Neuronal stem cell (in vitro differentiated cells): ENCODE measurements around the gene COQ10A.
A peak's percentile ranks its signal among the peaks of the same experiment; 100 is the strongest.

Experiments
- DNase-seq: peaks from one replicate; pipeline ENCODE4 v3.0.0-alpha.2; 2013; ENCODE audit warnings: low spot score
- H2AFZ ChIP-seq: one replicate; pipeline ENCODE4 v1.6.1; 2013; ENCODE audit warnings: mild to moderate bottlenecking, low read length, inconsistent platforms
- H2AK5ac ChIP-seq: 2 replicates; pipeline ENCODE4 v1.6.1; 2013; ENCODE audit warnings: low read depth, mild to moderate bottlenecking, inconsistent platforms, low read length, moderate library complexity, mixed read lengths
- H2BK120ac ChIP-seq: 2 replicates; pipeline ENCODE4 v1.6.1; 2013; ENCODE audit warnings: low read depth, mild to moderate bottlenecking, inconsistent platforms, low read length, moderate library complexity, mixed read lengths
- H2BK12ac ChIP-seq: one replicate; pipeline ENCODE4 v1.6.1; 2013; ENCODE audit warnings: low read length, inconsistent platforms
- H2BK15ac ChIP-seq: 2 replicates; pipeline ENCODE4 v1.6.1; 2013; ENCODE audit warnings: mild to moderate bottlenecking, low read length, inconsistent platforms, mixed read lengths
- H2BK5ac ChIP-seq: one replicate; pipeline ENCODE4 v1.6.1; 2013; ENCODE audit warnings: inconsistent platforms, mild to moderate bottlenecking, low read length, moderate library complexity
- H3K14ac ChIP-seq: one replicate; pipeline ENCODE4 v1.6.1; 2013; ENCODE audit warnings: low read length, inconsistent platforms
- H3K18ac ChIP-seq: 2 replicates; pipeline ENCODE4 v1.6.1; 2013; ENCODE audit warnings: low read length, inconsistent platforms
- H3K23ac ChIP-seq: 2 replicates; pipeline ENCODE4 v1.6.1; 2013; ENCODE audit warnings: low read depth, mild to moderate bottlenecking, mixed read lengths, low read length, inconsistent platforms; ENCODE audit not compliant: poor library complexity
- H3K27ac ChIP-seq: replicated peaks from 3 replicates; pipeline ENCODE4 v1.5.1; 2013; ENCODE audit warnings: low read length, inconsistent platforms
- H3K27me3 ChIP-seq, 3 experiments: 2 replicates each; pipeline ENCODE4 v1.6.1; 2013; ENCODE audit warnings: low read length in 3 of 3, mild to moderate bottlenecking in 2 of 3, inconsistent platforms in 1 of 3, low read depth in 1 of 3, mixed read lengths in 1 of 3, moderate library complexity in 1 of 3; ENCODE audit not compliant: control insufficient read depth in 3 of 3, insufficient read depth in 3 of 3
- H3K36me3 ChIP-seq, 2 donors: replicated peaks in 1 of 2; 2 replicates each; pipeline ENCODE4 v1.6.1; 2013; ENCODE audit warnings: low read length in 2 of 2; ENCODE audit not compliant: control insufficient read depth in 2 of 2, insufficient read depth in 2 of 2
- H3K4ac ChIP-seq: 2 replicates; pipeline ENCODE4 v1.6.1; 2013; ENCODE audit warnings: inconsistent platforms, mild to moderate bottlenecking, low read length, moderate library complexity
- H3K4me1 ChIP-seq, 2 donors: 1 replicate in 1 of 2; 2 replicates in 1 of 2; pipeline ENCODE4 v1.6.1; 2013; ENCODE audit warnings: low read length in 2 of 2, low read depth in 1 of 2; ENCODE audit not compliant: control insufficient read depth in 2 of 2, insufficient read depth in 1 of 2
- H3K4me2 ChIP-seq: one replicate; pipeline ENCODE4 v1.6.1; 2013; ENCODE audit warnings: mild to moderate bottlenecking, low read length, inconsistent platforms; ENCODE audit not compliant: insufficient read depth, poor library complexity, severe bottlenecking
- H3K4me3 ChIP-seq, 2 donors: 2 replicates each; pipeline ENCODE4 v1.5.1; 2013; ENCODE audit warnings: low read length in 2 of 2, mild to moderate bottlenecking in 2 of 2, inconsistent platforms in 1 of 2, moderate library complexity in 1 of 2
- H3K79me1 ChIP-seq: one replicate; pipeline ENCODE4 v1.6.1; 2013; ENCODE audit warnings: low read depth, mild to moderate bottlenecking, inconsistent platforms, low read length, moderate library complexity
- H3K9ac ChIP-seq: one replicate; pipeline ENCODE4 v1.6.1; 2013; ENCODE audit warnings: mild to moderate bottlenecking, low read depth, low read length, inconsistent platforms; ENCODE audit not compliant: poor library complexity
- H3K9me3 ChIP-seq, 2 donors: replicated peaks in 1 of 2; 2 replicates each; pipeline versions ENCODE3 to v1.6.1; 2013; ENCODE audit warnings: low read length in 2 of 2, mild to moderate bottlenecking in 2 of 2, inconsistent platforms in 1 of 2, low read depth in 1 of 2, mixed read lengths in 1 of 2, moderate library complexity in 1 of 2; ENCODE audit not compliant: control insufficient read depth in 2 of 2, insufficient read depth in 1 of 2
- H4K8ac ChIP-seq: one replicate; pipeline ENCODE4 v1.6.1; 2013; ENCODE audit warnings: low read depth, mild to moderate bottlenecking, inconsistent platforms, low read length, moderate library complexity
- H4K91ac ChIP-seq: one replicate; pipeline ENCODE4 v1.6.1; 2013; ENCODE audit warnings: low read length, low read depth, mild to moderate bottlenecking, inconsistent platforms; ENCODE audit not compliant: poor library complexity
- WGBS, 2 donors: extraction: QIAGEN DNeasy Blood & Tissue Kit; methylation state at CpG; one replicate each; pipeline ENCODE4 v1.1.7; 2013; ENCODE audit warnings: missing lambda C conversion rate in 2 of 2, mixed read lengths in 1 of 2; ENCODE audit not compliant: insufficient read length in 2 of 2, insufficient replicate concordance in 1 of 2; ENCODE audit errors: extremely low coverage in 2 of 2; 5-methylcytosine and 5-hydroxymethylcytosine counted together

The COQ10A gene

DNA sequence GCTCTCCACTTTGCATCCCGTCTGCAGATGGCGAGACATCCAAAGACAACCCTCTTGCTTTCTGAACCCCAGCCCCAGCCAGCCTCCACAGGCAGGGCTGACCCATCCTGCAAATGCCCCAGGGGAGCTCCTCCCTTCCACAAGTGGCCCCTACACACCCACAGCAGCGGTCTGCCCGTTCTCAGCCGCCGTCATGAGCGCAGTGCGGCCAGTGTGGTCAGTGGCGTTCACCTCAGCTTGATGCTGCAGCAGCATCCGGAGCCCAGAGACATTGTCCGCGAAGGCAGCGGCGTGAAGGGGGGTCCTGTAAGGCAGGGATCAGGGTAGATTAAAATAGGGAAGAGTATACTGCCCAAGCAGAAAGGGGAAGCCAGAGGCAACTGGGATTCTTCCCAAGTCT lies 22.2 kb upstream of the COQ10A start:
- H3K27me3 ChIP-seq: no peaks in the 10 kb centered on the region
- no peaks in the 10 kb centered on the region for H3K4me1 ChIP-seq
- no peak overlapping the region for H2BK5ac ChIP-seq
- peaks cover 4% of the 10 kb centered on the region for H3K79me1 ChIP-seq
- peaks cover 76 to 97% of the 10 kb centered on the region in 2 donors for H3K36me3 ChIP-seq
- H2AFZ ChIP-seq: no peak overlapping the region
- peaks cover 5 to 7% of the 10 kb centered on the region in 2 donors for H3K9me3 ChIP-seq
- H3K4me2 ChIP-seq: no peak overlapping the region
- no peak overlapping the region for H2BK12ac ChIP-seq
- DNase-seq: no peak
- no peak overlapping the region for H3K4ac ChIP-seq
- H2BK15ac ChIP-seq: no peak overlapping the region
- no peak overlapping the region for H2BK120ac ChIP-seq
- WGBS, 2 donors: no CpG with 5 or more reads among the region's 14 CpGs
- H3K4me3 ChIP-seq: peak overlapping the region in 1 of 2 donors; percentile 38
- H4K8ac ChIP-seq: no peak overlapping the region
- no peak overlapping the region for H3K14ac ChIP-seq
- no peak overlapping the region for H3K18ac ChIP-seq
- no peak overlapping the region for H3K9ac ChIP-seq
- no peak overlapping the region for H3K23ac ChIP-seq
- no peak overlapping the region for H4K91ac ChIP-seq
- H3K27ac ChIP-seq: no peak overlapping the region
- no peak overlapping the region for H2AK5ac ChIP-seq

GRCh38 chr12:56247923-56248322 lies 18.8 kb upstream of the COQ10A start:
- no peaks in the 10 kb centered on the region for H3K4me1 ChIP-seq
- no peaks in the 10 kb centered on the region for H3K79me1 ChIP-seq
- H3K23ac ChIP-seq: peak overlapping the region; percentile 32
- peaks cover 67 to 97% of the 10 kb centered on the region in 2 donors for H3K36me3 ChIP-seq
- H3K9me3 ChIP-seq: peaks cover 0 to 2% of the 10 kb centered on the region in 2 donors
- no peak overlapping the region for H2BK15ac ChIP-seq
- no peak overlapping the region for H2BK12ac ChIP-seq
- no peak for DNase-seq
- no peak overlapping the region for H3K18ac ChIP-seq
- no peak overlapping the region for H2AFZ ChIP-seq
- peak overlapping the region; percentile 17 for H4K8ac ChIP-seq
- no peak overlapping the region for H2AK5ac ChIP-seq
- no peak overlapping the region for H4K91ac ChIP-seq
- H3K27me3 ChIP-seq: no peaks in the 10 kb centered on the region
- H3K4ac ChIP-seq: no peak overlapping the region
- peak overlapping the region; percentile 74 for H3K9ac ChIP-seq
- H3K27ac ChIP-seq: no peak overlapping the region
- WGBS, 2 donors: no CpG with 5 or more reads among the region's 16 CpGs
- no peak overlapping the region for H2BK5ac ChIP-seq
- H3K14ac ChIP-seq: no peak overlapping the region
- no peak overlapping the region for H3K4me2 ChIP-seq
- H2BK120ac ChIP-seq: no peak overlapping the region
- peak overlapping the region in 1 of 2 donors; percentile 32 for H3K4me3 ChIP-seq

GRCh38 chr12:56248711-56249110 lies 18.0 kb upstream of the COQ10A start:
- Histone ChIP-seq H2AFZ (no peak overlapping the region), H2AK5ac (no peak overlapping the region), H3K4ac (no peak overlapping the region), H3K23ac (no peak overlapping the region), H3K18ac (no peak overlapping the region), H3K4me3 (no peak overlapping the region), H2BK12ac (no peak overlapping the region), H3K36me3 (peaks cover 67 to 97% of the 10 kb centered on the region in 2 donors), H2BK5ac (no peak overlapping the region), H3K9me3 (peaks cover 0 to 2% of the 10 kb centered on the region in 2 donors), H2BK15ac (no peak overlapping the region), H3K14ac (no peak overlapping the region), H3K9ac (no peak overlapping the region), H3K4me2 (no peak overlapping the region), H3K27ac (no peak overlapping the region), H3K4me1 (no peaks in the 10 kb centered on the region), H4K8ac (no peak overlapping the region), H2BK120ac (no peak overlapping the region), H3K27me3 (no peaks in the 10 kb centered on the region), H3K79me1 (no peaks in the 10 kb centered on the region), H4K91ac (no peak overlapping the region)
- no CpG with 5 or more reads among the region's 8 CpGs for WGBS, 2 donors
- no peak for DNase-seq

- Histone ChIP-seq H4K8ac (no peak overlapping the region), H3K23ac (no peak overlapping the region), H2BK15ac (no peak overlapping the region), H2AK5ac (no peak overlapping the region), H2BK120ac (no peak overlapping the region), H3K9ac (no peak overlapping the region), H4K91ac (no peak overlapping the region), H3K27ac (no peak overlapping the region), H2BK5ac (no peak overlapping the region), H3K4me1 (peaks cover 8% of the 10 kb centered on the region in 2 donors), H3K9me3 (no peaks in the 10 kb centered on the region), H3K4ac (no peak overlapping the region), H3K79me1 (peaks cover 8% of the 10 kb centered on the region), H3K4me2 (no peak overlapping the region), H3K4me3 (no peak overlapping the region), H3K27me3 (no peaks in the 10 kb centered on the region), H2BK12ac (no peak overlapping the region), H2AFZ (no peak overlapping the region), H3K18ac (no peak overlapping the region), H3K36me3 (peaks cover 61 to 95% of the 10 kb centered on the region in 2 donors), H3K14ac (no peak overlapping the region)
- no CpG with 5 or more reads among the region's 3 CpGs for WGBS, 2 donors
- DNase-seq: no peak
Observed at GRCh38 chr12:56252649-56253048, 14.1 kb upstream of the COQ10A start.
